Spleen (tissue), 11 donors: Measurements from ENCODE around the gene IMMP2L. TPM values are rescaled to one million over a fixed set of nuclear protein-coding genes. Genes with fewer than 3 reads are reported as not detected.

ENCODE experiments used
- DNase-seq: peaks from one replicate; pipeline ENCODE4 v3.0.0-alpha.2; 2020
- H3K27ac ChIP-seq, 8 donors: fragments of 200-600 bp; sonication (generic) in 7 of 8; 1 replicate in 4 of 8; 2 replicates in 4 of 8; pipeline versions ENCODE4 v1.5.0 to v1.8.0; 2016 to 2021; ENCODE audit warnings: inconsistent platforms in 4 of 8, mild to moderate bottlenecking in 4 of 8, moderate library complexity in 1 of 8
- H3K27me3 ChIP-seq, 7 donors: fragments of 200-600 bp; sonication (generic) in 6 of 7; replicated peaks in 1 of 7; 1 replicate in 4 of 7; 2 replicates in 3 of 7; pipeline versions ENCODE4 v1.5.0 to v1.8.0; 2016 to 2021; ENCODE audit warnings: inconsistent platforms in 3 of 7, mild to moderate bottlenecking in 1 of 7
- H3K36me3 ChIP-seq, 6 donors: fragments of 200-600 bp; sonication (generic) in 5 of 6; 1 replicate in 4 of 6; 2 replicates in 2 of 6; pipeline versions ENCODE4 v1.5.0 to v1.8.0; 2016 to 2021; ENCODE audit warnings: inconsistent platforms in 2 of 6
- H3K4me1 ChIP-seq, 6 donors: fragments of 200-600 bp; sonication (generic) in 5 of 6; 1 replicate in 3 of 6; 2 replicates in 3 of 6; pipeline versions ENCODE4 v1.5.0 to v1.8.0; 2016 to 2021; ENCODE audit warnings: inconsistent platforms in 3 of 6
- H3K4me3 ChIP-seq, 8 donors: fragments of 200-600 bp; sonication (generic) in 7 of 8; 1 replicate in 4 of 8; 2 replicates in 4 of 8; pipeline versions ENCODE4 v1.5.0 to v1.8.0; 2016 to 2021; ENCODE audit warnings: inconsistent platforms in 4 of 8, mild to moderate bottlenecking in 4 of 8, moderate library complexity in 2 of 8
- H3K9me3 ChIP-seq, 8 donors: fragments of 200-600 bp; sonication (generic) in 7 of 8; 1 replicate in 4 of 8; 2 replicates in 4 of 8; pipeline versions ENCODE4 v1.5.0 to v1.8.0; 2016 to 2021; ENCODE audit warnings: inconsistent platforms in 4 of 8
- CTCF ChIP-seq, 11 experiments: fragments of 200-600 bp in 7 of 11; fragments of 450-650 bp in 4 of 11; sonication (generic) in 4 of 11; IDR thresholded peaks in 8 of 11; conservative IDR thresholded peaks in 3 of 11; 1 replicate in 7 of 11; 2 replicates in 4 of 11; pipeline versions ENCODE4 v1.4.0 to v1.8.0; 2016 to 2021; ENCODE audit warnings: antibody characterized with exemption in 11 of 11, inconsistent platforms in 4 of 11, mild to moderate bottlenecking in 1 of 11
- POLR2A ChIP-seq, 3 donors: fragments of 450-650 bp; IDR thresholded peaks; one replicate each; pipeline ENCODE4 v1.5.1; 2017; ENCODE audit warnings: antibody characterized with exemption in 3 of 3, mild to moderate bottlenecking in 1 of 3
- POLR2AphosphoS5 ChIP-seq, 3 donors: sonication (generic); formaldehyde crosslinking; IDR thresholded peaks; one replicate each; pipeline ENCODE4 v1.5.1; 2017; ENCODE audit warnings: antibody characterized with exemption in 3 of 3
- whole genome bisulfite sequencing, 5 donors: extraction: QIAGEN DNeasy Blood & Tissue Kit in 3 of 5; methylation state at CpG; one replicate each; pipeline versions ENCODE4 v1.1.5 to v1.1.7; 2013 to 2018; 5-methylcytosine and 5-hydroxymethylcytosine counted together
- intact Hi-C: fragments of 100-400 bp; cut with DNase I; formaldehyde crosslinking; loops from one replicate; pipeline ENCODE4 v1.15.0; 2023; ENCODE audit warnings: low total_unique reads
- polyA plus RNA-seq, 3 donors: library from polyadenylated mRNA; stranded (reverse); fragments of 200-250 nt; gene quantifications; one replicate each; pipeline ENCODE4 v1.2.1, GENCODE V29; 2013
- total RNA-seq, 7 donors: library from RNA; depleted of rRNA in 3 of 7; stranded (reverse); fragments of >200 nt in 3 of 7; fragmentation: NEBNext Ultra II Directional in 4 of 7; extraction: Animal tissue kit (Norgen Biotek cat#: 25700) in 4 of 7; gene quantifications; one replicate each; pipeline versions ENCODE4 v1.1.0 to v1.2.1, GENCODE V29; 2016 to 2021
- donor health status: healthy with polysubstance abuse.
- donor health status: DM: no; HTN: no; CAD: no; lungs with moderate emphysema.
- donor health status: DM: no; HTN: no; CAD: no.
- donor health status: Bipolar disorder and iron deficiency.
- donor health status: healthy.
- donor health status: DM: no; HTN: no; CAD: no.
- donor health status: DM: yes; HTN: yes; CAD: no.

Gene IMMP2L
- total and polyA plus RNA-seq, 10 donors: 6.5 to 32.7 (median 9.8) TPM

DNA sequence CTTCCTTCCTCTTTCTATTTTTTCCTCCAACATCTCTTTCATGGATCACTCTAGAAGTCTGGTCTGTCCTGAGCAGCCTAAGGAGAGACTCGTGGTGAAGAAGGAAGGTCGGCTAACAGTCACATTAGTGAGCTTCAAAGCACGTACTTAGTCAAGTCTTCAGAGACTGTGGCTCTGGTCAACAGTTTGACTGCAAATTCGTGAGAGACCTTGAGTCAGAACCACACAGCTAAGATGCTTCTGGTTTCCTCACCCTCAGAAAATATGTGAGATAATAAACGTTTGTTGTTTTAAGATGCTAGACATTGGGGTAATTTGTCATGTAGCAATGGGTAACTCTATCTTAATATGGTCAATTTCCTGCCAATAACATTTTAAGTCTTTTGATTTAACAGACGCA, 597.5 kb downstream of the IMMP2L start:
- intact Hi-C loops: no loop called here

DNA sequence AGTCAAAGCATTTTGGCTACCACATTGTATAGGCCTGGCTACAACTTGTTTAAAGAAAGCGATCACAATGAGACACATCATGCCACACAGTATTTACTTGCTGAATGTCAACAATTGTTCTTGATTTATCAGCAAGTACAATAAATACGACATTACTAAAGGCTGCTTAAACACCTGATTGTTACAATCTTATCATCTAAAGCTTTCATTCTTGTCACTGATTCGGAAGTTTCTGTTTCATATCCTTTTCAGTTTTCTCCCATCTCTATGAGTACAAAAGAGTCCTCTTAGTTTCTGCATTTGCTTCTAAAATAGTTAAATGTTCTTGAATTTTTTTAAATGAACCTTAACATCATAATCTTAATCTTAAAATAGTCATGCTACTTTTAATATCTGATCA, 599.5 kb downstream of the IMMP2L start:
- Histone ChIP-seq H3K9me3 (no peaks in the 10 kb centered on the region), H3K4me1 (no peaks in the 10 kb centered on the region), H3K27ac (no peak overlapping the region), H3K4me3 (no peak overlapping the region), H3K36me3 (no peaks in the 10 kb centered on the region), H3K27me3 (no peaks in the 10 kb centered on the region)
- no peak for TF ChIP-seq CTCF (IDR thresholded peaks at IDR 0.05 in 8 of 11, conservative IDR thresholded peaks at IDR 0.05 in 3 of 11)
- TF ChIP-seq POLR2AphosphoS5 (IDR thresholded peaks at IDR 0.05): no peak
- no peak for TF ChIP-seq POLR2A (IDR thresholded peaks at IDR 0.05)
- intact Hi-C loops: no loop called here
- 89 to 93% (median 92%) methylated on average over 3 of the region's 3 CpGs for WGBS, 5 donors
- DNase-seq: no peak

More for the DNA sequence above, 597.5 kb downstream of the IMMP2L start:
- no peaks in the 10 kb centered on the region for H3K36me3 ChIP-seq
- no peak overlapping the region for H3K27ac ChIP-seq
- DNase-seq: no peak
- 58 to 74% (median 69%) methylated on average over 6 of the region's 6 CpGs for WGBS, 5 donors
- no peak overlapping the region for H3K4me3 ChIP-seq
- H3K9me3 ChIP-seq: no peaks in the 10 kb centered on the region
- H3K27me3 ChIP-seq: no peaks in the 10 kb centered on the region
- TF ChIP-seq POLR2A (IDR thresholded peaks at IDR 0.05): no peak
- no peak for TF ChIP-seq POLR2AphosphoS5 (IDR thresholded peaks at IDR 0.05)
- no peak for TF ChIP-seq CTCF (IDR thresholded peaks at IDR 0.05 in 8 of 11, conservative IDR thresholded peaks at IDR 0.05 in 3 of 11)
- no peaks in the 10 kb centered on the region for H3K4me1 ChIP-seq

DNA sequence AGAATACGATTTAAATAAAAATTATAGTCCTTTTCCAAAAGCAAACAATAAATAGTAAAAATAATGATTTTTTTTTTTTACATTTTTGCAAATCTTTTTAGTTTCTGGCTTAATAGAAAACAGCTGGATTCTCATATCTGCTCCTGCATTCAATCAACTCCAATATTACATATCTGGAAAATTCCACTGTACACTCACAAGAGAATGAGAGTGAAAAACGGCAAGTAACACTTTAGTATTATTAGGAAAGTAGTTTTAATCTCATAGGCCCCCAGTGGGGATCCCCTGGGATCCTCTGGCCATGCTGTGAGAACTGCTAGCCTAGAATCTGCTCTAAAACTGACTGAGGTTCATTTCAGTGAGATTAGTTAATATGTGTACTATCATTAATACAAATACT, 599.9 kb downstream of the IMMP2L start:
- H3K4me1 ChIP-seq: no peaks in the 10 kb centered on the region
- no peaks in the 10 kb centered on the region for H3K27me3 ChIP-seq
- WGBS, 5 donors: 72 to 88% (median 81%) methylated on average over 2 of the region's 2 CpGs
- DNase-seq: no peak
- H3K4me3 ChIP-seq: no peak overlapping the region
- no peak overlapping the region for H3K27ac ChIP-seq
- no peaks in the 10 kb centered on the region for H3K9me3 ChIP-seq
- intact Hi-C loops: no loop called here
- TF ChIP-seq POLR2AphosphoS5 (IDR thresholded peaks at IDR 0.05): no peak
- no peak for TF ChIP-seq CTCF (IDR thresholded peaks at IDR 0.05 in 8 of 11, conservative IDR thresholded peaks at IDR 0.05 in 3 of 11)
- no peak for TF ChIP-seq POLR2A (IDR thresholded peaks at IDR 0.05)
- H3K36me3 ChIP-seq: no peaks in the 10 kb centered on the region

GRCh38 chr7:110960811-110961210, 601.5 kb downstream of the IMMP2L start:
- Histone ChIP-seq H3K9me3 (no peaks in the 10 kb centered on the region), H3K4me3 (no peak overlapping the region), H3K27ac (no peak overlapping the region), H3K4me1 (no peaks in the 10 kb centered on the region), H3K27me3 (no peaks in the 10 kb centered on the region), H3K36me3 (no peaks in the 10 kb centered on the region)
- intact Hi-C loops: no loop called here
- TF ChIP-seq POLR2AphosphoS5 (IDR thresholded peaks at IDR 0.05) (no peak), POLR2A (IDR thresholded peaks at IDR 0.05) (no peak), CTCF (IDR thresholded peaks at IDR 0.05 in 8 of 11, conservative IDR thresholded peaks at IDR 0.05 in 3 of 11) (no peak)
- no peak for DNase-seq
